ENCODE measurements around the gene PAK6.

Gene PAK6

GRCh38 chr15:40314723-40315276 is 75.9 kb downstream of the PAK6 start:
- DNase-seq = no peak
- no peak for TF ChIP-seq POLR2A (IDR thresholded peaks at IDR 0.05; ENCODE audit: low read length)
- no peak for TF ChIP-seq GATA1 (IDR thresholded peaks at IDR 0.05; ENCODE audit: low read depth, low read length)

- TF ChIP-seq GATA1 (IDR thresholded peaks at IDR 0.05; ENCODE audit: low read depth, low read length) = no peak
- no peak for TF ChIP-seq POLR2A (IDR thresholded peaks at IDR 0.05; ENCODE audit: low read length)
- no peak for DNase-seq
Measured at GRCh38 chr15:40316931-40317330, 78.1 kb downstream of the PAK6 start.

- TF ChIP-seq GATA1 (IDR thresholded peaks at IDR 0.05; ENCODE audit: low read depth, low read length) = no peak
- no peak for TF ChIP-seq POLR2A (IDR thresholded peaks at IDR 0.05; ENCODE audit: low read length)
- DNase-seq = no peak
Measured at GRCh38 chr15:40317580-40317979, 78.7 kb downstream of the PAK6 start.

GRCh38 chr15:40320409-40320808 is 81.5 kb downstream of the PAK6 start:
- no peak for TF ChIP-seq GATA1 (IDR thresholded peaks at IDR 0.05; ENCODE audit: low read depth, low read length)
- no peak for TF ChIP-seq POLR2A (IDR thresholded peaks at IDR 0.05; ENCODE audit: low read length)
- no peak for DNase-seq

GRCh38 chr15:40320931-40321371 is 82.1 kb downstream of the PAK6 start:
- DNase-seq = peak; percentile 70 to 75
- TF ChIP-seq GATA1 (IDR thresholded peaks at IDR 0.05; ENCODE audit: low read depth, low read length) (no peak), POLR2A (IDR thresholded peaks at IDR 0.05; ENCODE audit: low read length) (no peak)

- DNase-seq = peak in 1 of 2 experiments; percentile 33
- TF ChIP-seq POLR2A (IDR thresholded peaks at IDR 0.05; ENCODE audit: low read length) (no peak), GATA1 (IDR thresholded peaks at IDR 0.05; ENCODE audit: low read depth, low read length) (no peak)
Measured at GRCh38 chr15:40322531-40323238, 83.8 kb downstream of the PAK6 start.

- DNase-seq = peak; percentile 93 to 94
- peak; percentile 18 for TF ChIP-seq POLR2A (IDR thresholded peaks at IDR 0.05; ENCODE audit: low read length)
- TF ChIP-seq GATA1 (IDR thresholded peaks at IDR 0.05; ENCODE audit: low read depth, low read length) = no peak
Measured at GRCh38 chr15:40323239-40323952, 84.5 kb downstream of the PAK6 start, which contains the start of gene INAFM2. Gene INAFM2, plus strand, starts transcription at chr15:40323692. Its CDS starts 364 bp downstream, at chr15:40324056.

- DNase-seq = peak; percentile 59 to 68
- TF ChIP-seq GATA1 (IDR thresholded peaks at IDR 0.05; ENCODE audit: low read depth, low read length) = no peak
- no peak for TF ChIP-seq POLR2A (IDR thresholded peaks at IDR 0.05; ENCODE audit: low read length)
Measured at GRCh38 chr15:40323953-40324937, 85.4 kb downstream of the PAK6 start.

GRCh38 chr15:40325188-40325587 is 86.3 kb downstream of the PAK6 start:
- no peak for TF ChIP-seq POLR2A (IDR thresholded peaks at IDR 0.05; ENCODE audit: low read length)
- TF ChIP-seq GATA1 (IDR thresholded peaks at IDR 0.05; ENCODE audit: low read depth, low read length) = no peak
- no peak for DNase-seq

- TF ChIP-seq POLR2A (IDR thresholded peaks at IDR 0.05; ENCODE audit: low read length) (no peak), GATA1 (IDR thresholded peaks at IDR 0.05; ENCODE audit: low read depth, low read length) (no peak)
- DNase-seq = no peak
Measured at GRCh38 chr15:40325700-40326099, 86.8 kb downstream of the PAK6 start.

All from erythroblast (primary cell).